K562 (cell line): Measurements from ENCODE around the gene ALDOB. TPM values are rescaled to one million over a fixed set of nuclear protein-coding genes. Genes with fewer than 3 reads are reported as not detected.

Source experiments
- ATAC-seq: fragments of 200-7000 bp; cut with Tn5 transposase; 3 replicates; pipeline ENCODE4 v1.9.1; 2020; ENCODE audit warnings: moderate library complexity
- BruUV-seq: library from RNA; stranded (reverse); fragments of 400-500 nt; replicated peaks from 2 replicates; lab custom pipeline; 2021; lab: Mats Ljungman, UMichigan
- CTCF ChIA-PET: fragments of 300-600 bp; formaldehyde crosslinking; extraction: SDS; loops from one replicate; lab custom pipeline; 2021; ENCODE audit warnings: low intra/inter-chr PET ratio; lab: Yijun Ruan, JAX
- POLR2A ChIA-PET: fragments of 300-600, 350-650 bp; sonication (Branson Sonifier 250); formaldehyde crosslinking; extraction: SDS; loops from one replicate; lab custom pipeline; 2021; ENCODE audit warnings: antibody characterized with exemption, inconsistent platforms; lab: Yijun Ruan, JAX
- DNase-seq, 4 experiments: peaks; one replicate each; pipeline versions ENCODE4 v3.0.0 to v3.0.0-alpha.2; 2011 to 2018; ENCODE audit warnings: low spot score in 3 of 4, mixed read lengths in 3 of 4; ENCODE audit errors: extremely low read depth in 1 of 4
- FAIRE-seq: peaks from 2 replicates; lab custom pipeline; 2011; peaks lifted over from hg19 to GRCh38; lab: Jason Lieb, UNC
- H2AFZ ChIP-seq: 2 replicates; pipeline ENCODE4 v1.6.0; 2011; ENCODE audit warnings: low read depth, low read length, control low read depth, inconsistent platforms
- H3K27ac ChIP-seq: fragments of 200-600 bp; 3 replicates; pipeline ENCODE4 v1.8.0; 2011; ENCODE audit warnings: low read depth, mild to moderate bottlenecking, control low read depth, inconsistent platforms, low read length, moderate library complexity, mixed read lengths; ENCODE audit errors: extremely low read depth
- H3K27me3 ChIP-seq, 2 experiments: fragments of 300-600 bp in 1 of 2; 2 replicates in 1 of 2; 3 replicates in 1 of 2; pipeline versions ENCODE4 v1.6.0 to v1.8.0; 2011; ENCODE audit warnings: inconsistent platforms in 2 of 2, low read length in 2 of 2, mild to moderate bottlenecking in 1 of 2, mixed read lengths in 1 of 2, moderate library complexity in 1 of 2; ENCODE audit not compliant: control insufficient read depth in 2 of 2, insufficient read depth in 2 of 2
- H3K36me3 ChIP-seq: fragments of 300-600 bp; 3 replicates; pipeline ENCODE4 v1.8.0; 2011; ENCODE audit warnings: mild to moderate bottlenecking, low read length, inconsistent platforms; ENCODE audit not compliant: control insufficient read depth, insufficient read depth
- H3K4me1 ChIP-seq, 2 experiments: fragments of 200-600 bp in 1 of 2; replicated peaks in 1 of 2; 2 replicates in 1 of 2; 3 replicates in 1 of 2; pipeline versions ENCODE4 v1.5.1 to v1.8.0; 2011; ENCODE audit warnings: inconsistent platforms in 2 of 2, low read length in 2 of 2, mild to moderate bottlenecking in 1 of 2, mixed read lengths in 1 of 2, moderate library complexity in 1 of 2; ENCODE audit not compliant: control insufficient read depth in 2 of 2, insufficient read depth in 2 of 2
- H3K4me2 ChIP-seq: 2 replicates; pipeline ENCODE4 v1.6.1; 2011; ENCODE audit warnings: low read length, control low read depth, inconsistent platforms, mixed read lengths; ENCODE audit not compliant: insufficient read depth
- H3K4me3 ChIP-seq: fragments of 200-600 bp; sonication (generic), shearing (Covaris generic); 2 replicates; pipeline ENCODE4 v1.5.1; 2016; ENCODE audit warnings: control low read depth, inconsistent platforms
- H3K79me2 ChIP-seq: fragments of 200-600 bp; 3 replicates; pipeline ENCODE4 v1.8.0; 2011; ENCODE audit warnings: low read length, inconsistent platforms; ENCODE audit not compliant: control insufficient read depth, insufficient read depth
- H3K9ac ChIP-seq, 2 experiments: 2 replicates each; pipeline versions ENCODE4 v1.6.0 to v1.6.1; 2011; ENCODE audit warnings: low read depth in 2 of 2, low read length in 2 of 2, control low read depth in 1 of 2, inconsistent platforms in 1 of 2, mild to moderate bottlenecking in 1 of 2, mixed read lengths in 1 of 2; ENCODE audit not compliant: insufficient read depth in 1 of 2
- H3K9me1 ChIP-seq: one replicate; pipeline ENCODE4 v1.6.0; 2011; ENCODE audit warnings: inconsistent platforms, mild to moderate bottlenecking, low read length, moderate library complexity; ENCODE audit not compliant: control insufficient read depth, insufficient read depth
- H3K9me3 ChIP-seq: replicated peaks from 2 replicates; pipeline ENCODE4 v1.5.1; 2011; ENCODE audit warnings: low read depth, low read length, inconsistent platforms; ENCODE audit not compliant: control insufficient read depth, insufficient read depth
- H4K20me1 ChIP-seq: replicated peaks from 2 replicates; pipeline ENCODE4 v1.6.1; 2011; ENCODE audit warnings: low read length, inconsistent platforms, mixed read lengths; ENCODE audit not compliant: control insufficient read depth, insufficient read depth
- ARNT ChIP-seq, 2 experiments: fragments of 450-650 bp; IDR thresholded peaks; 2 replicates each; pipeline ENCODE4 v1.6.1; 2016; ENCODE audit warnings: mild to moderate bottlenecking in 1 of 2
- EHMT2 ChIP-seq: fragments of 450-650 bp; IDR thresholded peaks from 2 replicates; pipeline ENCODE4 v1.6.1; 2018; ENCODE audit warnings: antibody characterized with exemption
- MTA1 ChIP-seq: fragments of 450-650 bp; IDR thresholded peaks from 2 replicates; pipeline ENCODE4 v1.6.1; 2017; ENCODE audit warnings: borderline replicate concordance
- POLR2AphosphoS2 ChIP-seq: IDR thresholded peaks from 2 replicates; pipeline ENCODE4 v1.6.1; 2012; ENCODE audit warnings: low read length, improper control_type of control experiment
- THRAP3 ChIP-seq: fragments of 450-650 bp; IDR thresholded peaks from 2 replicates; pipeline ENCODE4 v1.6.1; 2016; ENCODE audit warnings: mild to moderate bottlenecking, inconsistent platforms, borderline replicate concordance
- ZNF217 ChIP-seq: sonication (generic); formaldehyde crosslinking; IDR thresholded peaks from 2 replicates; pipeline ENCODE4 v1.8.0; 2022; ENCODE audit warnings: mild to moderate bottlenecking, missing genetic modification reagents
- WGBS: fragments of 100-300 bp; shearing (Covaris generic); methylation state at CpG from one replicate; pipeline ENCODE4 v1.1.6; 2016; ENCODE audit warnings: low coverage, mixed read lengths; ENCODE audit not compliant: insufficient coverage; ENCODE audit errors: missing lambda C conversion rate; 5-methylcytosine and 5-hydroxymethylcytosine counted together
- in situ Hi-C: fragments of 300-500 bp; cut with MboI; formaldehyde crosslinking; loops from 4 replicates; pipeline ENCODE4 v1.15.0; 2018; ENCODE audit warnings: inconsistent platforms, mixed read lengths
- intact Hi-C: fragments of 100-400 bp; cut with micrococcal nuclease; formaldehyde crosslinking; loops from 2 replicates; pipeline ENCODE4 v1.14.2; 2022
- polyA plus RNA-seq, 8 experiments: library from polyadenylated mRNA; depleted of rRNA in 4 of 8; stranded (reverse) in 5 of 8; unstranded in 3 of 8; fragments of >200 nt; fragmentation: Nextera tagmentation in 2 of 8; fragmentation: Illumina TruSeq in 1 of 8; extraction: Ambion mirVana in 2 of 8; extraction: Trizol in 1 of 8; gene quantifications; 2 replicates each; pipeline versions ENCODE4 v1.2.1 to v1.2.3, GENCODE V29; 2011 to 2014; ENCODE audit warnings: inconsistent platforms in 1 of 8, missing spikeins in 1 of 8
- total RNA-seq, 7 experiments: library from RNA; depleted of rRNA in 6 of 7; stranded (reverse); fragments of >200 nt in 6 of 7; fragmentation: Illumina TruSeq in 2 of 7; extraction: Trizol in 2 of 7; gene quantifications; 2 replicates each; pipeline versions ENCODE4 v1.2.1 to v1.2.3, GENCODE V29; 2011 to 2021; ENCODE audit warnings: low replicate concordance in 1 of 7
- TF ChIP-seq, protein P1 (sequence below): fragments of 200-800 bp; sonication (Bioruptor generic); IDR thresholded peaks from 2 replicates; pipeline ENCODE4 v1.6.1; 2016; ENCODE audit warnings: missing genetic modification characterization, missing compliant biosample characterization
- TF ChIP-seq, protein P2 (sequence below): IDR thresholded peaks from 2 replicates; pipeline ENCODE4 v1.6.1; 2016; ENCODE audit warnings: missing genetic modification characterization, missing compliant biosample characterization
- TF ChIP-seq, protein P3 (sequence below): fragments of 450-650 bp; formaldehyde crosslinking; conservative IDR thresholded peaks from 2 replicates; pipeline ENCODE4 v1.4.0; 2022; ENCODE audit warnings: mild to moderate bottlenecking, missing genetic modification characterization

The ALDOB gene
- total and polyA plus RNA-seq, 9 of the 15 experiments (the other 6 are each of a cell fraction or from before 2014, with no cell fraction given), result 0.80 TPM; not detected in 8

DNA sequence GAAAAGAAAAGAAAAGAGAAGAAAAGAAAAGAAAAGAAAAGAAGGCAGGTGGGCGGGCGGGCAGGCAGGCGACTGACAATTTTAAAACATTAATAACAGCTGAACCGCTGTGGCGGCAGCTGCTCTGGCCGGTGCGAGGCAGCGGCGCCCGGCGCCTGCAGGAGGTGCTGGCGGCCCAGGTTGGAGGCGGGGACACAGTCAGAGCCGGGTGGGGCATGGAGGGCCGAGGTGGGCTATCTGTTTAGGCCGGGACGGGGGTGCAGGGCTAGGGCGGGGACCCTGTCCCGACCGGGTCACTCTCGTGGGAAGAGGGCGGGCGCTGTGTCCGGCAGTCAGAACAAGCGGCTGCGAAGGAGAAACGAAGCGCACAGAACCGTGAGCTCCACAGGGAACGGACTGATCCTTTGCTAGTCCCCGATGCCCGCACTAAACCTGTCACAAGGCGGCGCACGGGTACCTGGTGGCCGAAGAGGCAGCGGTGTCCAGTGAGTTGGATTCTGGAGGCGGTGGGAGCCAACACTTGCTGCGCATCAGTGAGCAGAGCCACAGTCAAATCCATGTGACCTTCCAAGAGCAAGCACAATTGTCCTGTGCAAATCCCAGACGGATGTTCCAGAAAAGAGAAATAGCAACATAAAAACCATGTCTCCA, 13.6 kb upstream of the ALDOB start (continued):
- TF ChIP-seq, protein P1, sequence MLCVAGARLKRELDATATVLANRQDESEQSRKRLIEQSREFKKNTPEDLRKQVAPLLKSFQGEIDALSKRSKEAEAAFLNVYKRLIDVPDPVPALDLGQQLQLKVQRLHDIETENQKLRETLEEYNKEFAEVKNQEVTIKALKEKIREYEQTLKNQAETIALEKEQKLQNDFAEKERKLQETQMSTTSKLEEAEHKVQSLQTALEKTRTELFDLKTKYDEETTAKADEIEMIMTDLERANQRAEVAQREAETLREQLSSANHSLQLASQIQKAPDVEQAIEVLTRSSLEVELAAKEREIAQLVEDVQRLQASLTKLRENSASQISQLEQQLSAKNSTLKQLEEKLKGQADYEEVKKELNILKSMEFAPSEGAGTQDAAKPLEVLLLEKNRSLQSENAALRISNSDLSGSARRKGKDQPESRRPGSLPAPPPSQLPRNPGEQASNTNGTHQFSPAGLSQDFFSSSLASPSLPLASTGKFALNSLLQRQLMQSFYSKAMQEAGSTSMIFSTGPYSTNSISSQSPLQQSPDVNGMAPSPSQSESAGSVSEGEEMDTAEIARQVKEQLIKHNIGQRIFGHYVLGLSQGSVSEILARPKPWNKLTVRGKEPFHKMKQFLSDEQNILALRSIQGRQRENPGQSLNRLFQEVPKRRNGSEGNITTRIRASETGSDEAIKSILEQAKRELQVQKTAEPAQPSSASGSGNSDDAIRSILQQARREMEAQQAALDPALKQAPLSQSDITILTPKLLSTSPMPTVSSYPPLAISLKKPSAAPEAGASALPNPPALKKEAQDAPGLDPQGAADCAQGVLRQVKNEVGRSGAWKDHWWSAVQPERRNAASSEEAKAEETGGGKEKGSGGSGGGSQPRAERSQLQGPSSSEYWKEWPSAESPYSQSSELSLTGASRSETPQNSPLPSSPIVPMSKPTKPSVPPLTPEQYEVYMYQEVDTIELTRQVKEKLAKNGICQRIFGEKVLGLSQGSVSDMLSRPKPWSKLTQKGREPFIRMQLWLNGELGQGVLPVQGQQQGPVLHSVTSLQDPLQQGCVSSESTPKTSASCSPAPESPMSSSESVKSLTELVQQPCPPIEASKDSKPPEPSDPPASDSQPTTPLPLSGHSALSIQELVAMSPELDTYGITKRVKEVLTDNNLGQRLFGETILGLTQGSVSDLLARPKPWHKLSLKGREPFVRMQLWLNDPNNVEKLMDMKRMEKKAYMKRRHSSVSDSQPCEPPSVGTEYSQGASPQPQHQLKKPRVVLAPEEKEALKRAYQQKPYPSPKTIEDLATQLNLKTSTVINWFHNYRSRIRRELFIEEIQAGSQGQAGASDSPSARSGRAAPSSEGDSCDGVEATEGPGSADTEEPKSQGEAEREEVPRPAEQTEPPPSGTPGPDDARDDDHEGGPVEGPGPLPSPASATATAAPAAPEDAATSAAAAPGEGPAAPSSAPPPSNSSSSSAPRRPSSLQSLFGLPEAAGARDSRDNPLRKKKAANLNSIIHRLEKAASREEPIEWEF (CRISPR knock-in tag), result no peak

DNA sequence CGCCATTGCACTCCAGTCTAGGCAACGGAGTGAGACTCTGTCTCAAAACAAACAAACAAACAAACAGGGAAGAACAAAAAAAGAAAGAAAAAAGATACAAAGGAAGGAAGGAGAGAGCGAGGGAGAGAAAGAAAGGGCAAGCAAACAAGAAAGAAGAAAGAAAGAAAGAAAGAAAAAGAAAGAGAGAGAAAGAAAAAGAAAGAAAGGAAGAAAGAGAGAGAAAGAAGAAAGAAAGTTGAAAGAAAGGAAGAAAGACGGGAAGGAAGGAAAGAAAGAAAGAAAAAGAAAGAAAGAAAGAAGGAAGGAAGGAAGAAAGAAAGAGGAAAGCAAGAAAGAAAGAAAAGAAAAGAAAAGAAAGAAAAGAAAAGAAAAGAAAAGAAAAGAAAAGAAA, 13.1 kb upstream of the ALDOB start:
- CTCF ChIA-PET, result interaction anchor here (0.6 to 1.8 kb wide), 4 partner anchors 33 to 119 kb away, joined by 3 to 15 read pairs (median 6); partner anchors contain the start of gene RNF20
- ATAC-seq (no peak), DNase-seq (no peak), FAIRE-seq (no peak)
- intact Hi-C loops (loop anchor here (1.0 to 5.0 kb wide), 4 partner anchors 51 to 136 kb away; partner anchors contain the start of genes MRPL50 and ZNF189), in situ Hi-C loops (loop anchor here (5.0 kb wide), 1 partner anchor 84 kb away; the partner anchor contains the start of gene RNF20)
- Histone ChIP-seq H3K4me1 (peaks cover 0 to 6% of the 10 kb centered on the region in 2 experiments; a peak in 1 of 5 replicates), H3K9ac (peak overlapping the region in 1 of 2 experiments; percentile 54; a peak in 1 of 4 replicates), H3K4me3 (peak overlapping the region; percentile 67), H3K4me2 (peak overlapping the region; percentile 30; the same call in 1 of the 2 replicates), H3K27me3 (no peaks in the 10 kb centered on the region), H2AFZ (peak overlapping the region; percentile 96), H3K9me1 (no peaks in the 10 kb centered on the region), H4K20me1 (no peaks in the 10 kb centered on the region), H3K36me3 (no peaks in the 10 kb centered on the region), H3K9me3 (no peaks in the 10 kb centered on the region), H3K27ac (no peak overlapping the region)
- POLR2A ChIA-PET, result interaction anchor here (1.1 kb wide), 1 partner anchor 22 kb away, joined by 4 read pairs; no protein-coding TSS in a partner anchor
- 0% methylated on average over 1 of the region's 4 CpGs for WGBS
- BruUV-seq, result no TSS peak
- TF ChIP-seq POLR2AphosphoS2, result no peak
- 0 out of 2 replicates have a peak, but pooled peaks have one; percentile 9 for TF ChIP-seq EHMT2
- TF ChIP-seq THRAP3, result peak; percentile 56; the same call in 1 of the 2 replicates
- TF ChIP-seq, protein P2, sequence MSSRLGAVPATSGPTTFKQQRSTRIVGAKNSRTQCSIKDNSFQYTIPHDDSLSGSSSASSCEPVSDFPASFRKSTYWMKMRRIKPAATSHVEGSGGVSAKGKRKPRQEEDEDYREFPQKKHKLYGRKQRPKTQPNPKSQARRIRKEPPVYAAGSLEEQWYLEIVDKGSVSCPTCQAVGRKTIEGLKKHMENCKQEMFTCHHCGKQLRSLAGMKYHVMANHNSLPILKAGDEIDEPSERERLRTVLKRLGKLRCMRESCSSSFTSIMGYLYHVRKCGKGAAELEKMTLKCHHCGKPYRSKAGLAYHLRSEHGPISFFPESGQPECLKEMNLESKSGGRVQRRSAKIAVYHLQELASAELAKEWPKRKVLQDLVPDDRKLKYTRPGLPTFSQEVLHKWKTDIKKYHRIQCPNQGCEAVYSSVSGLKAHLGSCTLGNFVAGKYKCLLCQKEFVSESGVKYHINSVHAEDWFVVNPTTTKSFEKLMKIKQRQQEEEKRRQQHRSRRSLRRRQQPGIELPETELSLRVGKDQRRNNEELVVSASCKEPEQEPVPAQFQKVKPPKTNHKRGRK (tag), result peak; percentile 100
- TF ChIP-seq MTA1, result 0 out of 2 replicates have a peak, but pooled peaks have one; percentile 29
- TF ChIP-seq, protein P3, sequence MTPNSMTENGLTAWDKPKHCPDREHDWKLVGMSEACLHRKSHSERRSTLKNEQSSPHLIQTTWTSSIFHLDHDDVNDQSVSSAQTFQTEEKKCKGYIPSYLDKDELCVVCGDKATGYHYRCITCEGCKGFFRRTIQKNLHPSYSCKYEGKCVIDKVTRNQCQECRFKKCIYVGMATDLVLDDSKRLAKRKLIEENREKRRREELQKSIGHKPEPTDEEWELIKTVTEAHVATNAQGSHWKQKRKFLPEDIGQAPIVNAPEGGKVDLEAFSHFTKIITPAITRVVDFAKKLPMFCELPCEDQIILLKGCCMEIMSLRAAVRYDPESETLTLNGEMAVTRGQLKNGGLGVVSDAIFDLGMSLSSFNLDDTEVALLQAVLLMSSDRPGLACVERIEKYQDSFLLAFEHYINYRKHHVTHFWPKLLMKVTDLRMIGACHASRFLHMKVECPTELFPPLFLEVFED (CRISPR knock-in tag), result 0 out of 2 replicates have a peak, but pooled peaks have one; percentile 21
- TF ChIP-seq ZNF217 (CRISPR knock-in tag), result no peak
- 0 out of 4 replicates have a peak, but pooled peaks of 1 of the 2 experiments have one; percentile 40 for TF ChIP-seq ARNT (IDR thresholded peaks at IDR 0.05)
- TF ChIP-seq, all 486 proteins: peak for 6
- no peaks in the 10 kb centered on the region for H3K79me2 ChIP-seq
